H1 (cell line): ENCODE measurements around the gene TTC28. TPM values are rescaled to one million over a fixed set of nuclear protein-coding genes. Genes with fewer than 3 reads are reported as not detected.

Experiments
- CTCF ChIA-PET: fragments of 300-600 bp; sonication (Branson Sonifier 250); formaldehyde crosslinking; loops from one replicate; lab custom pipeline; 2021; ENCODE audit not compliant: partially characterized antibody; lab: Charles Lee
- POLR2A ChIA-PET: fragments of 300-600 bp; sonication (Branson Sonifier 250); formaldehyde crosslinking; loops from one replicate; lab custom pipeline; 2021; ENCODE audit warnings: inconsistent platforms; ENCODE audit not compliant: partially characterized antibody; lab: Charles Lee
- DNase-seq, 2 experiments: peaks; one replicate each; pipeline versions ENCODE4 v3.0.0 to v3.0.0-alpha.2; 2010 to 2022; ENCODE audit warnings: low spot score in 2 of 2, low read depth in 1 of 2, mixed read lengths in 1 of 2
- FAIRE-seq: peaks from 2 replicates; lab custom pipeline; 2011; peaks lifted over from hg19 to GRCh38; lab: Jason Lieb, UNC
- H2AFZ ChIP-seq: 2 replicates; pipeline ENCODE4 v1.8.1; 2012; ENCODE audit warnings: low read length, inconsistent platforms
- H2AK5ac ChIP-seq: 2 replicates; pipeline ENCODE4 v1.6.1; 2013; ENCODE audit warnings: low read depth, low read length
- H2BK120ac ChIP-seq: replicated peaks from 2 replicates; pipeline ENCODE3; 2013; ENCODE audit warnings: low read depth, low read length, inconsistent platforms
- H2BK12ac ChIP-seq: 2 replicates; pipeline ENCODE4 v1.6.1; 2013; ENCODE audit warnings: low read depth, low read length
- H2BK15ac ChIP-seq: 2 replicates; pipeline ENCODE4 v1.6.1; 2013; ENCODE audit warnings: low read length
- H2BK20ac ChIP-seq: 2 replicates; pipeline ENCODE4 v1.6.1; 2013; ENCODE audit warnings: low read length
- H2BK5ac ChIP-seq: 2 replicates; pipeline ENCODE4 v1.6.1; 2013; ENCODE audit warnings: low read depth, low read length
- H3K14ac ChIP-seq: 2 replicates; pipeline ENCODE4 v1.6.1; 2013; ENCODE audit warnings: inconsistent platforms; ENCODE audit not compliant: insufficient read length
- H3K18ac ChIP-seq: 2 replicates; pipeline ENCODE4 v1.6.1; 2013; ENCODE audit warnings: low read length; ENCODE audit errors: extremely low read depth
- H3K23ac ChIP-seq: 2 replicates; pipeline ENCODE4 v1.6.1; 2013; ENCODE audit warnings: inconsistent platforms; ENCODE audit not compliant: insufficient read length
- H3K23me2 ChIP-seq: 2 replicates; pipeline ENCODE4 v1.6.1; 2013; ENCODE audit warnings: low read depth, low read length
- H3K27ac ChIP-seq: 2 replicates; pipeline ENCODE4 v1.6.1; 2011; ENCODE audit warnings: low read depth, low read length, inconsistent platforms
- H3K27me3 ChIP-seq, 4 experiments: replicated peaks in 1 of 4; 1 replicate in 1 of 4; 2 replicates in 3 of 4; pipeline versions ENCODE4 v1.6.1 to v1.8.1; 2011 to 2013; ENCODE audit warnings: low read length in 3 of 4, mild to moderate bottlenecking in 3 of 4, inconsistent platforms in 2 of 4, mixed read lengths in 2 of 4, moderate library complexity in 1 of 4; ENCODE audit not compliant: control insufficient read depth in 3 of 4, insufficient read depth in 3 of 4; ENCODE audit errors: extremely low read depth in 1 of 4
- H3K36me3 ChIP-seq, 4 experiments: 2 replicates each; pipeline versions ENCODE4 v1.6.1 to v1.8.1; 2011 to 2013; ENCODE audit warnings: mild to moderate bottlenecking in 4 of 4, low read length in 3 of 4, moderate library complexity in 2 of 4, control low read depth in 1 of 4, inconsistent platforms in 1 of 4; ENCODE audit not compliant: insufficient read depth in 4 of 4, control insufficient read depth in 2 of 4
- H3K4ac ChIP-seq: replicated peaks from 2 replicates; pipeline ENCODE3; 2013; ENCODE audit warnings: low read length, low read depth, mixed read lengths, inconsistent platforms; ENCODE audit not compliant: insufficient read length
- H3K4me1 ChIP-seq, 4 experiments: replicated peaks in 1 of 4; 1 replicate in 1 of 4; 2 replicates in 3 of 4; pipeline versions ENCODE4 v1.6.1 to v1.8.1; 2011 to 2013; ENCODE audit warnings: low read length in 3 of 4, inconsistent platforms in 2 of 4, mixed read lengths in 1 of 4; ENCODE audit not compliant: insufficient read depth in 4 of 4, control insufficient read depth in 3 of 4
- H3K4me2 ChIP-seq, 2 experiments: 2 replicates each; pipeline versions ENCODE4 v1.6.1 to v1.8.1; 2011 to 2013; ENCODE audit warnings: low read depth in 2 of 2, low read length in 2 of 2, control low read depth in 1 of 2, inconsistent platforms in 1 of 2, mild to moderate bottlenecking in 1 of 2; ENCODE audit not compliant: insufficient read depth in 1 of 2
- H3K4me3 ChIP-seq, 4 experiments: fragments of 200-600, 300-600 bp in 1 of 4; sonication (generic), shearing (Covaris generic), sonication (Bioruptor Twin) in 1 of 4; 2 replicates each; pipeline versions ENCODE4 v1.5.1 to v1.8.1; 2011 to 2016; ENCODE audit warnings: low read length in 4 of 4, low read depth in 3 of 4, control low read depth in 2 of 4, inconsistent platforms in 2 of 4, mild to moderate bottlenecking in 2 of 4, mixed read lengths in 1 of 4, moderate library complexity in 1 of 4; ENCODE audit not compliant: insufficient read depth in 2 of 4; ENCODE audit errors: extremely low read depth in 1 of 4
- H3K56ac ChIP-seq: replicated peaks from 2 replicates; pipeline ENCODE3; 2013; ENCODE audit warnings: low read depth, mild to moderate bottlenecking, mixed read lengths, low read length, inconsistent platforms; ENCODE audit not compliant: insufficient read length
- H3K79me1 ChIP-seq: 2 replicates; pipeline ENCODE4 v1.6.1; 2013; ENCODE audit warnings: low read depth, low read length, control low read depth
- H3K79me2 ChIP-seq, 2 experiments: 2 replicates each; pipeline versions ENCODE4 v1.6.1 to v1.8.1; 2012 to 2013; ENCODE audit warnings: low read length in 2 of 2, mild to moderate bottlenecking in 2 of 2, inconsistent platforms in 1 of 2; ENCODE audit not compliant: insufficient read depth in 2 of 2, control insufficient read depth in 1 of 2
- H3K9ac ChIP-seq, 4 experiments: replicated peaks in 1 of 4; 1 replicate in 1 of 4; 2 replicates in 3 of 4; pipeline versions ENCODE4 v1.6.1 to v1.8.1; 2011 to 2013; ENCODE audit warnings: low read depth in 3 of 4, low read length in 3 of 4, control low read depth in 2 of 4, mild to moderate bottlenecking in 2 of 4, moderate library complexity in 2 of 4, inconsistent platforms in 1 of 4; ENCODE audit errors: extremely low read depth in 1 of 4
- H3K9me3 ChIP-seq, 2 experiments: 2 replicates each; pipeline versions ENCODE4 v1.6.1 to v1.8.1; 2012 to 2013; ENCODE audit warnings: mild to moderate bottlenecking in 2 of 2, moderate library complexity in 2 of 2, control low read depth in 1 of 2, inconsistent platforms in 1 of 2, low read depth in 1 of 2, low read length in 1 of 2, mixed read lengths in 1 of 2; ENCODE audit not compliant: insufficient read depth in 2 of 2
- H4K20me1 ChIP-seq, 2 experiments: replicated peaks in 1 of 2; 2 replicates each; pipeline versions ENCODE3 to v1.8.1; 2011 to 2013; ENCODE audit warnings: inconsistent platforms in 2 of 2, low read length in 2 of 2, mild to moderate bottlenecking in 1 of 2; ENCODE audit not compliant: insufficient read depth in 2 of 2, control insufficient read depth in 1 of 2
- H4K5ac ChIP-seq: 2 replicates; pipeline ENCODE4 v1.6.1; 2013; ENCODE audit warnings: low read length, low read depth, mixed read lengths, inconsistent platforms; ENCODE audit not compliant: insufficient read length
- H4K8ac ChIP-seq: 2 replicates; pipeline ENCODE4 v1.8.0; 2013; ENCODE audit warnings: mild to moderate bottlenecking, moderate library complexity, low read length, inconsistent platforms; ENCODE audit not compliant: insufficient read depth; ENCODE audit errors: extremely low read depth
- H4K91ac ChIP-seq: replicated peaks from 2 replicates; pipeline ENCODE3; 2013; ENCODE audit warnings: low read length, mixed read lengths, inconsistent platforms; ENCODE audit not compliant: insufficient read length
- ATF3 ChIP-seq: IDR thresholded peaks from 2 replicates; pipeline ENCODE4 v1.6.1; 2011; ENCODE audit warnings: low read depth, mild to moderate bottlenecking, low read length; ENCODE audit not compliant: insufficient read depth
- BRCA1 ChIP-seq: IDR thresholded peaks from 2 replicates; pipeline ENCODE4 v1.6.1; 2012; ENCODE audit warnings: low read depth, low read length, improper control_type of control experiment
- CEBPB ChIP-seq: IDR thresholded peaks from 2 replicates; pipeline ENCODE4 v1.6.1; 2012; ENCODE audit warnings: low read depth, low read length
- CHD2 ChIP-seq: IDR thresholded peaks from 2 replicates; pipeline ENCODE4 v1.6.1; 2012; ENCODE audit warnings: low read length, improper control_type of control experiment
- CREB1 ChIP-seq: IDR thresholded peaks from 2 replicates; pipeline ENCODE4 v1.6.1; 2012; ENCODE audit warnings: inconsistent platforms
- EGR1 ChIP-seq: IDR thresholded peaks from 2 replicates; pipeline ENCODE4 v1.6.1; 2011; ENCODE audit warnings: low read depth, low read length, borderline replicate concordance
- MAX ChIP-seq: IDR thresholded peaks from 2 replicates; pipeline ENCODE4 v1.6.1; 2012; ENCODE audit warnings: inconsistent platforms
- NRF1 ChIP-seq: IDR thresholded peaks from 2 replicates; pipeline ENCODE4 v1.6.1; 2011; ENCODE audit warnings: mild to moderate bottlenecking, low read depth, low read length, improper control_type of control experiment
- POU5F1 ChIP-seq: IDR thresholded peaks from 2 replicates; pipeline ENCODE4 v1.6.1; 2011; ENCODE audit warnings: low read depth, mild to moderate bottlenecking, low read length, moderate library complexity
- SIRT6 ChIP-seq: IDR thresholded peaks from one replicate; pipeline ENCODE4 v1.7.1; 2012; ENCODE audit warnings: low read length, inconsistent platforms
- SUZ12 ChIP-seq: fragments of 200-600 bp; sonication (generic); IDR thresholded peaks from 2 replicates; pipeline ENCODE4 v1.6.1; 2012; ENCODE audit warnings: mild to moderate bottlenecking, inconsistent platforms, low read length, moderate library complexity, mixed read lengths
- WGBS, 2 experiments: shearing (Covaris generic) in 1 of 2; methylation state at CpG; one replicate each; pipeline versions ENCODE4 v1.1.6 to v1.1.7; 2013 to 2015; ENCODE audit warnings: low lambda C conversion rate in 2 of 2, mixed read lengths in 2 of 2, inconsistent platforms in 1 of 2, low coverage in 1 of 2, missing lambda C conversion rate in 1 of 2; ENCODE audit not compliant: insufficient replicate concordance in 2 of 2, insufficient coverage in 1 of 2, insufficient read length in 1 of 2; ENCODE audit errors: extremely low coverage in 1 of 2, missing lambda C conversion rate in 1 of 2; 5-methylcytosine and 5-hydroxymethylcytosine counted together
- polyA plus RNA-seq, 7 experiments: library from polyadenylated mRNA; depleted of rRNA in 3 of 7; stranded (reverse) in 5 of 7; unstranded in 2 of 7; fragments of >200 nt in 5 of 7; fragments of 200-250 nt in 2 of 7; gene quantifications; 1 replicate in 5 of 7; 2 replicates in 1 of 7; 4 replicates in 1 of 7; pipeline versions ENCODE4 v1.2.1 to v1.2.3, GENCODE V29; 2011 to 2013; ENCODE audit warnings: missing spikeins in 2 of 7, mixed read lengths in 2 of 7
- total RNA-seq: library from RNA; stranded (reverse); fragmentation: NEBNext Ultra II Directional; extraction: Animal tissue kit (Norgen Biotek cat#: 25700); gene quantifications from 2 replicates; pipeline ENCODE4 v1.2.1, GENCODE V29; 2021
- TF ChIP-seq, protein P1 (sequence below): IDR thresholded peaks from 2 replicates; pipeline ENCODE4 v1.6.1; 2011; ENCODE audit warnings: low read length, improper control_type of control experiment

Gene TTC28
- total and polyA plus RNA-seq, 2 of the 8 experiments (the other 6 are each of a cell fraction or from before 2014, with no cell fraction given) = 2.6 to 12.6 TPM

DNA sequence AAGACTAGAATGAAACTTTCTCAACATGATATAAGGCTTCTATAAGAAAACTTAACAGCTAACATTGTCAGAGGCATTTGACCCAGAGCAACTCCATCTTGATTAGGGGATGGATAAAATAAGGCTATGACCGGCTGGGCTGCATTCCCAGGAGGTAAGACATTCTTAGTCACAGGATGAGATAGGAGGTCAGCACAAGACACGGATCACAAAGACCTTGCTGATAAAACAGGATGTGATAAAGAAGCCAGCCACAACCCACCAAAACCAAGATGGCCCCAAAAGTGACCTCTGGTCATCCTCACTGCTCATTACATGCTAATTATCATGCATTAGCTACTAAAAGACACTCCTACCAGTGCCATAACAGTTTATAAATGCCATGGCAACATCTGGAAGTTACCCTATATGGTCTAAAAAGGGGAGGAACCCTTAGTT lies 135.2 kb downstream of the TTC28 start:
- no peaks in the 10 kb centered on the region for H3K79me2 ChIP-seq
- TF ChIP-seq ATF3 (no peak), CREB1 (no peak), CEBPB (no peak), CHD2 (no peak), POU5F1 (no peak), NRF1 (no peak), SUZ12 (no peak), SIRT6 (no peak), EGR1 (no peak), BRCA1 (no peak), MAX (no peak)
- TF ChIP-seq, protein P1, sequence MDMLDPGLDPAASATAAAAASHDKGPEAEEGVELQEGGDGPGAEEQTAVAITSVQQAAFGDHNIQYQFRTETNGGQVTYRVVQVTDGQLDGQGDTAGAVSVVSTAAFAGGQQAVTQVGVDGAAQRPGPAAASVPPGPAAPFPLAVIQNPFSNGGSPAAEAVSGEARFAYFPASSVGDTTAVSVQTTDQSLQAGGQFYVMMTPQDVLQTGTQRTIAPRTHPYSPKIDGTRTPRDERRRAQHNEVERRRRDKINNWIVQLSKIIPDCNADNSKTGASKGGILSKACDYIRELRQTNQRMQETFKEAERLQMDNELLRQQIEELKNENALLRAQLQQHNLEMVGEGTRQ = no peak

More for the DNA sequence above, 135.2 kb downstream of the TTC28 start:
- H3K36me3 ChIP-seq = no peaks in the 10 kb centered on the region
- H4K5ac ChIP-seq = no peak overlapping the region
- H3K4me2 ChIP-seq = no peak overlapping the region
- H3K9me3 ChIP-seq = peaks cover 0 to 3% of the 10 kb centered on the region in 2 experiments; a peak in 1 of 4 replicates
- H3K23ac ChIP-seq = no peak overlapping the region
- H3K27ac ChIP-seq = no peak overlapping the region
- CTCF ChIA-PET = no interaction called here
- WGBS, 2 experiments = 88% methylated on average over 2 of the region's 2 CpGs; no CpG with 5 or more reads in 1 of the 2 experiments
- no peak overlapping the region for H3K4ac ChIP-seq
- H2BK12ac ChIP-seq = no peak overlapping the region
- no peak overlapping the region for H2AFZ ChIP-seq
- no peaks in the 10 kb centered on the region for H3K27me3 ChIP-seq
- H2BK5ac ChIP-seq = no peak overlapping the region
- no peak for FAIRE-seq
- POLR2A ChIA-PET = no interaction called here
- H3K4me3 ChIP-seq = no peak overlapping the region
- H4K91ac ChIP-seq = no peak overlapping the region
- H4K20me1 ChIP-seq = no peaks in the 10 kb centered on the region
- no peak overlapping the region for H2BK15ac ChIP-seq
- no peak overlapping the region for H2AK5ac ChIP-seq
- H4K8ac ChIP-seq = no peak overlapping the region
- H3K18ac ChIP-seq = no peak overlapping the region
- H3K14ac ChIP-seq = no peak overlapping the region
- no peak overlapping the region for H3K9ac ChIP-seq
- no peaks in the 10 kb centered on the region for H3K79me1 ChIP-seq
- no peaks in the 10 kb centered on the region for H3K23me2 ChIP-seq
- H3K4me1 ChIP-seq = peaks cover 0 to 5% (median 4%) of the 10 kb centered on the region in 4 experiments; a peak in 4 of 7 replicates
- no peak overlapping the region for H2BK120ac ChIP-seq
- H2BK20ac ChIP-seq = no peak overlapping the region
- DNase-seq = no peak
- H3K56ac ChIP-seq = no peak overlapping the region
